Stimulated activated naive CD8-positive, alpha-beta T cell treated with anti-CD3 and anti-CD28 coated beads, Interleukin-15, Interleukin-2, amounts not matched to agents 100 ng/mL and 50 ng/mL, for 24 hours (primary cell): Measurements from ENCODE around the gene ATP9A.
"Not testable (repeated sequence)": the region's sequence is repeated elsewhere in the genome, so short reads cannot be mapped to it uniquely, and the experiment has no call there.

ENCODE experiments used
- H3K27ac Mint-ChIP-seq: one replicate; pipeline ENCODE4 v1.8.0; 2021; ENCODE audit warnings: mild to moderate bottlenecking, mixed read lengths
- H3K27me3 Mint-ChIP-seq: one replicate; pipeline ENCODE4 v1.8.0; 2021; ENCODE audit warnings: mixed read lengths
- H3K36me3 Mint-ChIP-seq: one replicate; pipeline ENCODE4 v1.8.0; 2021; ENCODE audit warnings: low read depth, mixed read lengths
- H3K4me1 Mint-ChIP-seq: one replicate; pipeline ENCODE4 v1.8.0; 2021; ENCODE audit warnings: low read depth, mixed read lengths
- H3K4me3 Mint-ChIP-seq: one replicate; pipeline ENCODE4 v1.8.0; 2021; ENCODE audit warnings: mild to moderate bottlenecking, mixed read lengths
- H3K9me3 Mint-ChIP-seq: one replicate; pipeline ENCODE4 v1.8.0; 2021; ENCODE audit warnings: mixed read lengths

ATP9A gene

GRCh38 chr20:51656726-51657260 is 111.4 kb downstream of the ATP9A start:
- H3K4me3 Mint-ChIP-seq, result no peak overlapping the region
- H3K4me1 Mint-ChIP-seq, result peaks cover 17% of the 10 kb centered on the region
- H3K27ac Mint-ChIP-seq, result no peak overlapping the region
- H3K36me3 Mint-ChIP-seq, result no peaks in the 10 kb centered on the region
- H3K9me3 Mint-ChIP-seq, result no peaks in the 10 kb centered on the region
- H3K27me3 Mint-ChIP-seq, result no peaks in the 10 kb centered on the region

- peaks cover 10% of the 10 kb centered on the region for H3K4me1 Mint-ChIP-seq
- H3K27me3 Mint-ChIP-seq, H3K4me3 Mint-ChIP-seq, H3K36me3 Mint-ChIP-seq, H3K27ac Mint-ChIP-seq, H3K9me3 Mint-ChIP-seq: not testable (repeated sequence)
These were observed 112.1 kb downstream of the ATP9A start for GRCh38 chr20:51656089-51656488.

- Mint-ChIP-seq H3K27me3 (no peaks in the 10 kb centered on the region), H3K9me3 (no peaks in the 10 kb centered on the region), H3K4me1 (peaks cover 3% of the 10 kb centered on the region), H3K4me3 (no peak overlapping the region), H3K27ac (no peak overlapping the region), H3K36me3 (no peaks in the 10 kb centered on the region)
These were observed 113.7 kb downstream of the ATP9A start for GRCh38 chr20:51654495-51654894.

- Mint-ChIP-seq H3K4me1 (peaks cover 3% of the 10 kb centered on the region), H3K4me3 (no peak overlapping the region)
These were observed 114.1 kb downstream of the ATP9A start for GRCh38 chr20:51654060-51654459.

GRCh38 chr20:51653226-51653625 is 115.0 kb downstream of the ATP9A start:
- H3K4me1 Mint-ChIP-seq, result peaks cover 3% of the 10 kb centered on the region
- H3K27me3 Mint-ChIP-seq, result no peaks in the 10 kb centered on the region
- H3K9me3 Mint-ChIP-seq, result no peaks in the 10 kb centered on the region
- H3K27ac Mint-ChIP-seq, result no peak overlapping the region
- H3K36me3 Mint-ChIP-seq, result no peaks in the 10 kb centered on the region
- no peak overlapping the region for H3K4me3 Mint-ChIP-seq

More at GRCh38 chr20:51654060-51654459, 114.1 kb downstream of the ATP9A start:
- Mint-ChIP-seq H3K36me3 (no peaks in the 10 kb centered on the region), H3K9me3 (no peaks in the 10 kb centered on the region), H3K27me3 (no peaks in the 10 kb centered on the region), H3K27ac (no peak overlapping the region)

GRCh38 chr20:51651921-51652549 is 116.2 kb downstream of the ATP9A start:
- Mint-ChIP-seq H3K27me3 (no peaks in the 10 kb centered on the region), H3K36me3 (no peaks in the 10 kb centered on the region), H3K27ac (no peak overlapping the region), H3K4me3 (no peak overlapping the region), H3K4me1 (peaks cover 3% of the 10 kb centered on the region), H3K9me3 (no peaks in the 10 kb centered on the region)

- Mint-ChIP-seq H3K27ac (no peak overlapping the region), H3K4me3 (no peak overlapping the region), H3K4me1 (peaks cover 3% of the 10 kb centered on the region), H3K9me3 (no peaks in the 10 kb centered on the region), H3K36me3 (no peaks in the 10 kb centered on the region), H3K27me3 (no peaks in the 10 kb centered on the region)
These were observed 117.5 kb downstream of the ATP9A start for GRCh38 chr20:51650685-51651134.

GRCh38 chr20:51648571-51648947 is 119.6 kb downstream of the ATP9A start:
- Mint-ChIP-seq H3K4me3 (no peak overlapping the region), H3K27ac (no peak overlapping the region), H3K27me3 (no peaks in the 10 kb centered on the region), H3K4me1 (peaks cover 3% of the 10 kb centered on the region), H3K36me3 (no peaks in the 10 kb centered on the region), H3K9me3 (no peaks in the 10 kb centered on the region)

GRCh38 chr20:51647674-51648570 is 120.3 kb downstream of the ATP9A start:
- H3K36me3 Mint-ChIP-seq, result no peaks in the 10 kb centered on the region
- H3K27me3 Mint-ChIP-seq, result no peaks in the 10 kb centered on the region
- no peak overlapping the region for H3K27ac Mint-ChIP-seq
- no peak overlapping the region for H3K4me3 Mint-ChIP-seq
- H3K4me1 Mint-ChIP-seq, result peaks cover 3% of the 10 kb centered on the region
- no peaks in the 10 kb centered on the region for H3K9me3 Mint-ChIP-seq

GRCh38 chr20:51643810-51644209 is 124.4 kb downstream of the ATP9A start:
- not testable (repeated sequence) for H3K4me3 Mint-ChIP-seq, H3K27ac Mint-ChIP-seq

GRCh38 chr20:51643390-51643789 is 124.8 kb downstream of the ATP9A start:
- Mint-ChIP-seq H3K9me3 (no peaks in the 10 kb centered on the region), H3K27me3 (no peaks in the 10 kb centered on the region), H3K4me1 (no peaks in the 10 kb centered on the region), H3K4me3 (no peak overlapping the region), H3K27ac (no peak overlapping the region), H3K36me3 (no peaks in the 10 kb centered on the region)

More at GRCh38 chr20:51643810-51644209, 124.4 kb downstream of the ATP9A start:
- H3K27me3 Mint-ChIP-seq, H3K36me3 Mint-ChIP-seq, H3K9me3 Mint-ChIP-seq, H3K4me1 Mint-ChIP-seq: not testable (repeated sequence)

GRCh38 chr20:51641866-51642265 is 126.3 kb downstream of the ATP9A start:
- Mint-ChIP-seq H3K4me3 (no peak overlapping the region), H3K27me3 (peaks cover 3% of the 10 kb centered on the region), H3K27ac (no peak overlapping the region), H3K9me3 (no peaks in the 10 kb centered on the region), H3K36me3 (no peaks in the 10 kb centered on the region), H3K4me1 (no peaks in the 10 kb centered on the region)

GRCh38 chr20:51640743-51641142 is 127.4 kb downstream of the ATP9A start:
- H3K27me3 Mint-ChIP-seq, result peaks cover 3% of the 10 kb centered on the region
- no peaks in the 10 kb centered on the region for H3K36me3 Mint-ChIP-seq
- H3K4me1 Mint-ChIP-seq, result no peaks in the 10 kb centered on the region
- H3K9me3 Mint-ChIP-seq, result no peaks in the 10 kb centered on the region
- no peak overlapping the region for H3K27ac Mint-ChIP-seq
- no peak overlapping the region for H3K4me3 Mint-ChIP-seq

- no peaks in the 10 kb centered on the region for H3K36me3 Mint-ChIP-seq
- H3K9me3 Mint-ChIP-seq, result no peaks in the 10 kb centered on the region
- no peaks in the 10 kb centered on the region for H3K4me1 Mint-ChIP-seq
- H3K27me3 Mint-ChIP-seq, result peaks cover 3% of the 10 kb centered on the region
- no peak overlapping the region for H3K4me3 Mint-ChIP-seq
- H3K27ac Mint-ChIP-seq, result no peak overlapping the region
These were observed 128.9 kb downstream of the ATP9A start for GRCh38 chr20:51639206-51639832.

- H3K27ac Mint-ChIP-seq, result no peak overlapping the region
- no peak overlapping the region for H3K4me3 Mint-ChIP-seq
- no peaks in the 10 kb centered on the region for H3K9me3 Mint-ChIP-seq
- peaks cover 9% of the 10 kb centered on the region for H3K4me1 Mint-ChIP-seq
- H3K27me3 Mint-ChIP-seq, result peaks cover 17% of the 10 kb centered on the region
- no peaks in the 10 kb centered on the region for H3K36me3 Mint-ChIP-seq
These were observed 130.9 kb downstream of the ATP9A start for GRCh38 chr20:51637241-51637640.
